Measurements from ENCODE around the gene APOH. TPM values are rescaled to one million over a fixed set of nuclear protein-coding genes. Genes with fewer than 3 reads are reported as not detected.

APOH gene, protein sequence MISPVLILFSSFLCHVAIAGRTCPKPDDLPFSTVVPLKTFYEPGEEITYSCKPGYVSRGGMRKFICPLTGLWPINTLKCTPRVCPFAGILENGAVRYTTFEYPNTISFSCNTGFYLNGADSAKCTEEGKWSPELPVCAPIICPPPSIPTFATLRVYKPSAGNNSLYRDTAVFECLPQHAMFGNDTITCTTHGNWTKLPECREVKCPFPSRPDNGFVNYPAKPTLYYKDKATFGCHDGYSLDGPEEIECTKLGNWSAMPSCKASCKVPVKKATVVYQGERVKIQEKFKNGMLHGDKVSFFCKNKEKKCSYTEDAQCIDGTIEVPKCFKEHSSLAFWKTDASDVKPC
- not detected in 2 replicates for total RNA-seq

DNA sequence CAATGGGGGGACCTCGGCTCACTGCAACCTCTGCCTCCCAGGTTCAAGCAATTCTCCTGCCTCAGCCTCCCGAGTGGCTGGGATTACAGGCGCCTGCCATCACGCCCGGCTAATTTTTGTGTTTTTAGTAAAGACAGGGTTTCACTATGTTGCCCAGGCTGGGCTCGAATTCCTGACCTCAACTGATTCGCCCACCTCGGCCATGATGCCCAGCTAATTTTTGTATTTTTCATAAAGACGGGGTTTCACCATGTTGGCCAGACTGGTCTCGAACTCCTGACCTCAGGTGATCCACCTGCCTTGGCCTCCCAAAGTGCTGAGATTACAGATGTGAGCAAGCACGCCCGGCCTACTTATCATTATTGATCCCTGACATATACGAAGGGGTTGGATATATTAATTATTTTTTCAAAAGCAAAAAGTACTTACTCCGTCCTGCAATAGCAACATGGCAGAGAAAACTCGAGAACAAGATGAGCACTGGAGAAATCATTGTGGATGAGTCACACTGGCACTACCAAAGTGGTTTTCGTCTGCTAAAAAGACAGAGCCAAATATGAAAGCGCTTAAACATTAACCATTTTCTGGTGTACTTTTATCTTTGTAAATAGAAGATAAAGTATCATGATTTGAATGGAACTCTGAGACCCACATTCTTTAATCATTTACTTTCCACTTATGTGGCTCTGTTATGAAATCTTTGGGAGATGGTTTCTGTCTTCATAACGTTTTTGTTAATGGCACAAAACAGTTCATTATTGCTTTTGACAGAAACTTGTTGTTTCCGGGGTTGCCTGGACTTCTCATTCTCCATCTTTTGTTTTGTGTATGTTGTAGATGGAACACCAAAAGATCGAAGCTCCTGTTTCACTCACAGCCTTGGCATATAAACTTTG, at the start of gene APOH:
Gene APOH (minus strand): TSS at position 529 of the 896 bp plus-strand sequence. CDS start 36 bp downstream, at position 493.

DNA sequence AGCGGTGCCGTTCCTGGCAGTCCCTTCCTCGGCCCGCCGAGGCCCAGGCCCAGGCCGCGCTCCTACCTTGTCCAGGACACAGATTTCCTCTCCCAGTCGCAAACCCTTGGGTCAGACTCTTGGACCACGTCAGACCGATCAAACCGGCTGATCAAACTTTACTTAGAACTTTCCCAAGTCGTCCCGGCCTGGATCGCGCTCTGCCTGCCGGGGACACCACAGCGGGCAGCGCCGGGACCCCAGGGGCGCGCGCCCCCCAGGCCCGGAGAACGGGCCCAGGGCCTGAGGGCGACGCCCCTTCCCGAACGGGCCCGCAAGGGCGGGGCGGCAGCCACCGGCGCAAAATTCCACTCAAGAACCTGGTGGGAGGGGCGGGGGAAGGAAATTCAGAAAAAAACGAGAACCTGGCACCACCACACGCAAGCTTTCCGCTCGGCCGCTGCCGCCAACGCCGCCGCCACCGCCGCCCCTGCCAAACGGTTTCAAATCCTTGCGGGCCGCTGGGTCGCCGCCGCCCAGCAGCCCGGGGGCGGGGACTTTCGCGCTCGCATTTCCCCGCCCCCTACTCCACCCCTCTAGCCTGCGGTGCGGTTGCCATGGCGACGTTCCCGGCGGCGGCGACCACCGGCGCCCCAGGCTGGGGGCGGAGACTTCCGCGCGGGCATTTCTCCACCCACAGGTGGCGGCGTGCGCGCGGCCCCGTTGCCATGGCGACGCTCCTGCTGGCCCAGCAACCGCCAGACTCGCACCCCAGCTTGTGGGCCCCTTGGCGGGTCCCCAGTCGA, 37.4 kb downstream of the APOH start, which contains the start of gene CEP112:
Gene CEP112 (minus strand): TSS at position 541 of the 785 bp plus-strand sequence.

Other genes starting within 250 kb of the APOH start
- 5.0 and 5.4 TPM in 2 replicates for gene CEP112, start 37.3 kb downstream of the APOH start, total RNA-seq
- gene PRKCA, start 73.2 kb upstream of the APOH start, total RNA-seq, result 45.7 and 48.6 TPM in 2 replicates

All from smooth muscle cell of trachea (primary cell).